Left renal pelvis (tissue), 4 donors: ENCODE data around the gene SLC25A51. TPM values are rescaled to one million over a fixed set of nuclear protein-coding genes. Genes with fewer than 3 reads are reported as not detected.

ENCODE experiments used
- DNase-seq, 4 donors: peaks; one replicate each; pipeline ENCODE4 v3.0.0-alpha.2; 2013; ENCODE audit warnings: low read depth in 4 of 4, low spot score in 3 of 4
- polyA plus RNA-seq, 4 donors: library from polyadenylated mRNA; unstranded; fragments of 120-200 nt; gene quantifications; one replicate each; pipeline ENCODE4 v1.2.1, GENCODE V29; 2013; ENCODE audit not compliant: insufficient read length in 4 of 4

SLC25A51 gene
- 10 to 100 TPM; 16.1 to 20.3 (median 16.8) TPM for polyA plus RNA-seq

DNA sequence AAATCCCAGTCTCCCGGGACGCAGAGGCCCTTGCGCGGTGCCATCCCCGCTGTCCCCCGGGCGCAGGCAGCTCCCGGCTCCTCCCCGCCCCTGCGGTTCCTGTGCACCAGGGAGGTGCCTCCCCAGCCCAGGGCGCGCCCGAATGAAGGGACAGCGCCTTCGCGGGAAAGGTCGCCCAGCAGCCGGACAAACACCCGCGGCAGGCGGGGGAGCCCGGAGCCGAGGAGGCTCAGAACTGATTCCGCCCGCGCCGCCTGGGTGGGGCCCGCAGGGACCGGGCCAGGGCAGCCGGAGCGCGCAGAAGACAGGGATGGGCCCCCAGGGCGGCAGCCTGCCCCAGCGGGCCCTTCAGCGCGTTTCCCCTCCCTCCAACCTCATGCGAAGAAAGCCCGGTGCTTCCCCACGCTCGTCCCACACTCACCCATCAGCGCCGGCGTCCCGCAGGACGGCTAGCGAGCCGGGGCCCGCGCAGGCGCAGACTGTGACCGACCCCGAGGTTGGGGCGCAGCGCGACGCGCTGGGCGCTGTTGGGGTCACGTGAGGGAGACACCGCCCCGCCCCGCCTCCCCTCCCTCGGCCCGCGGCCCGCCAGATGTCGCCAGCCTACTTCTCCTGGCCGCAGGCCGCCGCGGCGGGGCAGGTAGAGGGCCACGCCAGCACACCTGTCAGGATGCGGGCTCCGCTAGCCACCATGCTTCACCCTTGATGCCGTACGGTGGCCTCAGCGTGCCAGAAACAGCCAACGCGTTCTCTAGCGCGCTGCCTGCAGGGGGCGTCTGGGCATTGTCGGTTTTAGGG is at the start of gene SLC25A51:
Gene SLC25A51, minus strand, starts transcription at position 481 of the 798 bp plus-strand sequence. CDS start 15,577 bp downstream, outside the sequence.
- DNase-seq: peak; percentile 89 to 92 (median 90)

DNA sequence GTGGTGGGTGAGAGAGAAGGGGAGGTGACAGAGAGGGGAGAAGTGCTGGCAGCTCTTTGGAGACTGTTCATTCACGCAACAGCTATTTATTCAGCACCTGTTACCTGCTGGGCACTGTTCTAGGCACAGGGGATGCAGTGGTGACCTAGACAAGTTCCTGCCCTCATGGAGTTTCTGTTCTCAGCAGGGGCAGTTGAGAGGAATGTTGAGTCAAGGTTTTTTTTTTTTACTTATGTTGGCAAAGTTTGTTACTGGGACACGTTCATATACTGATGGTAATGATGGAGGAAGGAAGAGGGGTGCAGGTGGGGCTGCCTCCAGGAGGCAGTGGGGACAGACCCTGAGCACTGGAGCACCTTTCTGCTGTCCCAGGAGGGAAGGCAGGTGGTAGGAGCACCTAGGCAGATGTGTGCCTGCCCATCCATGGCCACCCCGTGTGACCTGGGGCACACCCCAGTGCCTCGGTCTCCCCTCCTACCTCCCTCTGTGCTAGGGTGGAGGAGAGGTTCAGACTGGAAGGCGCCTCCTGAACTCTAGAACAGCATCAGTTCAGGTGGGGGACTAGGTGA is 49.4 kb upstream of the SLC25A51 start:
- DNase-seq: no peak

DNA sequence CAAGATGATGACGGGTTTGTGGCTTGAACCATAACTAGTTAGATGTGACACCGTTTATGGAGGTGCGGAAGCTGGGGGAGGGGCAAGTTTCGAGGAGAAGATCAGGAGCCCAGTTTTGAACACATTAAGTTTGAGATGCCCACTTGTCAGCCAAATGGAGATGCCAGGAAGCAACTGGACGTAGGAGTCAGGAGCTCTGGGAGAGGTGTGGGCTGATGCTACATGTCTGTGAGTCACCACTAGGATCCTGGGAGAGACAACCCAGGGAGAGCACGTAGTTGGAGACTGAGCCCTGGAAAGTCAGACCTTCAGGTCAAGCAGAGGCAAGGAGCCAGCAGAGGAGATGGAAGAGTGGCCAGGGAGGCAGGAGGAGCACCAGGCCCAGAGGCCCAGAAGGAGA is 48.8 kb upstream of the SLC25A51 start:
- no peak for DNase-seq

GRCh38 chr9:37951671-37952449 is 47.9 kb upstream of the SLC25A51 start:
- no peak for DNase-seq

- DNase-seq: no peak
These were observed 46.6 kb upstream of the SLC25A51 start for GRCh38 chr9:37950561-37950960.

GRCh38 chr9:37949576-37949975 is 45.6 kb upstream of the SLC25A51 start:
- DNase-seq: no peak

DNA sequence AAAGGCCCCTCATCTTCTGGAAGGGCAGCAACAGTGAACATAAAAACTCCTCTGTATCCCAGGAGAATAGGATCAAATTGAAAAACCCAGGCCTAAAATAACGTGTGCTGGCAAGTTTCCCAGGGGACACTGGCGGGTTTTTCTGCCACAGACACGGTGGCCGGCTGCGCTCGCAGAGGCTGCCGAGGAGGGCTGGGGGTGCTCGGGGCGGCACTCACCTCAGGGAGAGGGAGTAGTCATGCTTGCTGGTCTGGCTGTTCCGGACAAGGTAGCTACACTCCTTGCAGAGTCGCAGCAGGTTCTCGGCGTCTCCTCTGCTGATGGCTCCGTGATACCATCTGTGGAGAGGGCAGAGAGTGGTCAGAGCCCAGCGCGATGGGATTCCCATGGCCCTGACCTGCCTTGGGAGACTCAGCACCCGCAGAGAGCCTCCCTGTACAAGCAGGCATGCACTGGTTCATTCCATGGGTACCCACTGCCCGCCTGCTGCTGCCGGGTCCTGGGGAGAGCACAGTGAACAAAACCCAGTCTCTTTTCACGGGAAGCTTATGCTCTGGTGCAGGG is 44.6 kb upstream of the SLC25A51 start:
- no peak for DNase-seq

DNA sequence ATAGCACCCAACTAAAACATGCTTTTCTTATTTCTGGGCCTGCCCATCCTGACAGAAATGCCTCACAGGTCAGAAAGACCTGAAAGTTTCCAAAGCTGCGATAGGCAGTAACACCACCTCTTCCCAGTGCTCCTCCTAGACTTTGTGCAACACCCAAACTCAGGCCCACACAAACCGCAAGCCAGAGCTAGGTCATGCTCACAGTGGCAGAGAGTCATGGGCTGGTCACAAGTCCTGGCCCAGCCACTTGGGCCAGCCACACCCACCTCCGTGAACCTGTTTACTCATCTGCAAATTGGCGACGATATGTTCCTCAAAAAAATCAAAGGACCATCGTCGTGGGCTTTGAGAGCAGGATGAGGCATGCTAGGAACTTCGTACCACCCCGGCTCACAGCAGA is 44.0 kb upstream of the SLC25A51 start:
- no peak for DNase-seq

GRCh38 chr9:37947471-37947870 is 43.5 kb upstream of the SLC25A51 start:
- DNase-seq: no peak

GRCh38 chr9:37946971-37947370 is 43.0 kb upstream of the SLC25A51 start:
- no peak for DNase-seq

- no peak for DNase-seq
These were observed 42.1 kb upstream of the SLC25A51 start for GRCh38 chr9:37946041-37946440.

- no peak for DNase-seq
These were observed 40.9 kb upstream of the SLC25A51 start for GRCh38 chr9:37944671-37945481.

DNA sequence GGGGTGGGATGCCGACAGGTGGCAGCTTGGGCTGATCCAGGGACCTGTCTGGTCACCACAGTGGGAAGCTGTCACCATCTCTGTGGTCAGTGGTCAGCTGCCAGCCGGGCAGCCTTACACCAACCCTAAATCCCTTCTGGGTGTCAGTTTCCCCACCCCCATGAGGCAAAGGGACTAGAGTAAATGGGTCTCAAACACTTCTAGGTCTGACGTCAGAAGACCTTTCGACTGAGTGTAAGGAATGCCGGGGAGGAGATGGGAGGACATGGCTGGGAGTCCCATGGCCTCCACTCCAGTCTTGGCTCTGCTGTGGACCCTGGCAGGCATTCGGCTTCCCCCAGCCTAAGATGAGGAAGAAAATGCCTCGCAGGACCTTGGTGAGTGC is 40.3 kb upstream of the SLC25A51 start:
- no peak for DNase-seq

DNA sequence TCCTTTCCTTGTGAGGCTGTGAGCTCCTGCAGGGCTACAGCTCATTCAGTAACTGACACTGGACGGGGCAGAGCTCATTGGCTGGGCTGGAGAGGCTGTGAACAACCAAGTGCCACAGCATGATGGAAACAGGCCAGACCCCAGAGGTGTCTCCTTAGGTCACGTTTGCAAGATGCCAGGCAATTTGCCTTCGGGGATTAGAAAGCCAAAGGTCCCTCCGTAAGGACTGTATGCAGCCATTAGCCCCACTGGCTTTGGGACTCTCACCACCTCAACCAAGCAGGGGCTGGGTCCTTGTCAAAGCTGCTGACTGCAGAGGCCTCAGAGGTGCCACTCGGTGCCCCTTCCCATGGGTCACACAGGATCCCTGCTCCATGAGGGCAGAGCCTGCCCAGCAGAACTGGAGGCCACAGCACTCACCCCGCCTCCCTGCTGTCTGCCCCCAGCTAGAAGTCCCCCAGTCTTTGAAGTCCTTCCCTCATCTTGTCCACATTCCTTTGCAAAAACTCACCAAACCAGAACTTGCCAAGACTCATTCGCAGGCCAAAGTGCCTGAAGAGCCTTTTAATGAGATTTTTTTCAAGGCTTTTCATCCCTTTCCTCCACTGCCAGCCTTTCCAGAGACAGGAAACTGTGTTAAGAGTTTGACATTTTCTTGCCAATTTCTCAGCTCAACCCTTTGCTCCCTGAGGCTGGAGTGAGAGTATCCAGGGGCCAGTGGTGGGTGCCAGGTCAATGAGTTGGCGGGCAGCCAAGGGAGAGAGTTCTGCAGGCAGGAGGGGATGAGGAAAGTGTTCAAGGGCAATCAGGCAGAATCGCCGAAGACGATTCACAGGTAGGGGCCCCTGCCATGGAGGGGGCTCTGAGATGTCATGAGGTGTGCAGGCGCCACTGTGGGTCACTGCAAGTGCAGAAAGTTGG is 39.7 kb upstream of the SLC25A51 start:
- DNase-seq: no peak

DNA sequence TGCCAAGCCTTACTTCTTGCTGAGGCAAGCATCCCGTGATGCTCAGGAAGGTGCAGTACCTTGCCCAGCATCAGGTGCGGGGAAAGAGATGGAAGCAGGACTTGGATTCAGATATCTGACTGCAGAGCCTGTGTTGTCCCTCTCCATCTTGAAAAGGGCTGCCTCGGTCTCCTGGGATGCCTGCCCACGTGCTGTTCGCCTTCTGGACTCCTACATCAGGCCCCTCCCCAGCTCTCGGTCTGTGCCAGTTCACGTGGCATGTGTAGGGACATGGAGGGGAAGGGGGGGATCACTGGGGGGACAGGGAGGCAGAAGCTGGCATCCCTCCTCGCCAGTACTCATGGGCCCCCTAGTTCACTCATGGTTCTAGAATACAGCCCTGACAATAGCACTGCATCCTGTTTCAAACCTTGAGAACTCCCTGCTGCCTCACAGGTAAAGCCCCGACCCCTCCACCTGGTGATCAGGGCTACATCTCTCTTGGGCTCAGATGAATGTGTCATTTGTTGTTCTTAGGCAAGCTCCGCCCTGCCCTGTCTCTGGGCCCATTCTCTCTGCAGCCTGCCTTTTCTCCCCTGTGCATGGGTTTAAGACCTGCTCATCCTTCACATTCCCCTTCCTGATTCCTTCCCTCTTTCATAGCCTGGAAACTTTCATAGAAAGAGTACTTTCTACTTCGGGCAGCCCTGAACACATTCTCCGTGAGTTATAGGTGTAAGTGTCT is 38.9 kb upstream of the SLC25A51 start:
- no peak for DNase-seq

DNA sequence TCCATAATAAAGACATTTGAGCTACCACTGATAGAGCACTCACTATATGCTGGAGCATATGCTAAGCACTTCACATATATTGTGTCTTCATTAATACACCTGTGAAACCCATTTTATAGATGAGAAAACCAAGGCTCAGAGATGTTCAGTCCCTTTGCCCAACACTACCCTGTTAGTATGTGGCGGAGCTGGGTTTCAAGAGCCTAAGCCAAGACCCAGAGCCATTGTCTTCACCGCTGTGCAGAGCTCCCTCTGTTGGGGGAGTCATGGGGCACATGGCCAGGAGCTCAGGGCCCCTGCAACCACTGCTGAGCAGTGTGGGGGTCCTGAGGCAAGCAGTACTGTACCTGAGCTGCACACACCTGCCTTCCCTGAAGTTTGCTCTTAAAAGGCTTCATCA is 37.3 kb upstream of the SLC25A51 start:
- no peak for DNase-seq

DNA sequence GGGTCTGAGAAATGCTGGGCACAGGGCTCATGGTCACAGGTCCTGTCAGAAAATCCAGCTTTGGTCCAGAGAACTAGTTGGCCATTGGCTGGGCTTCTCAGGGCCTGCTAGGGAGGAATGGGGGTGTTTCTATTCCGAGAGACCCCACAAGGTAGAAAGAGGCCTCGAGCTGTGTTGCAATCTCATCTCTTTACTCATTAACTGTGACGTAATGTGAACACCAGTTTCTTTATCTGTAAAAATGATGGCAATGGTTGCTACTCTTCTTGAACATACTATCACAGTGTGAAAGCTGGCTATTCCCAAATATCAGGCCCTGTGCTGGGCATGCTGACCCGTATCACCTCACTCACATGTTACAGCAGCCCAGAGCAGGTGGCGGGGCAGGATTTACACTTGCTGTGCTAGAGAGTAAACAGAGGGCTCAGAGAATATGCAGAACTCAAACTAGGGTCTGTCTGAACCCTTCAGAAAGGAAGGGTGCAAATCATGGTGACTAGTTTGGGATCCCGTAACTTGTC is 35.7 kb upstream of the SLC25A51 start:
- no peak for DNase-seq

GRCh38 chr9:37938121-37938891 is 34.4 kb upstream of the SLC25A51 start:
- DNase-seq: peak; percentile 38 to 56 (median 40)
